Stimulated activated CD4-positive, alpha-beta T cell treated with anti-CD3 and anti-CD28 coated beads, Interleukin-12 subunit alpha, Interleukin-12 subunit beta, amount 100 ng/mL, for 48 hours (primary cell): ENCODE measurements around the gene LRRC25.

ENCODE experiments used
- DNase-seq, 3 donors: peaks; one replicate each; pipeline ENCODE4 v3.0.0-alpha.2; 2020; ENCODE audit warnings: low read depth in 2 of 3, low spot score in 1 of 3

LRRC25 gene

GRCh38 chr19:18435842-18436670 lies 38.6 kb upstream of the LRRC25 start:
- no peak for DNase-seq

- DNase-seq, result no peak
These were observed 37.9 kb upstream of the LRRC25 start for GRCh38 chr19:18435178-18435841.

- DNase-seq, result no peak
These were observed 37.2 kb upstream of the LRRC25 start for GRCh38 chr19:18434411-18435175.

GRCh38 chr19:18433735-18434398 lies 36.4 kb upstream of the LRRC25 start:
- no peak for DNase-seq

GRCh38 chr19:18433015-18433691 lies 35.7 kb upstream of the LRRC25 start:
- DNase-seq, result no peak

- no peak for DNase-seq
These were observed 35.0 kb upstream of the LRRC25 start for GRCh38 chr19:18432275-18433014.

- DNase-seq, result no peak
These were observed 34.2 kb upstream of the LRRC25 start for GRCh38 chr19:18431351-18432197.

- DNase-seq, result no peak
These were observed 33.2 kb upstream of the LRRC25 start for GRCh38 chr19:18430417-18431144.

GRCh38 chr19:18429717-18430416 lies 32.4 kb upstream of the LRRC25 start:
- no peak for DNase-seq

- DNase-seq, result peak in 1 of 3 donors; percentile 70
These were observed 31.6 kb upstream of the LRRC25 start for GRCh38 chr19:18428787-18429674.

- no peak for DNase-seq
These were observed 30.9 kb upstream of the LRRC25 start for GRCh38 chr19:18428173-18428786.

GRCh38 chr19:18427743-18428113 lies 30.3 kb upstream of the LRRC25 start:
- DNase-seq, result no peak

- DNase-seq, result no peak
These were observed 29.8 kb upstream of the LRRC25 start for GRCh38 chr19:18427080-18427742.

- DNase-seq, result no peak
These were observed 29.0 kb upstream of the LRRC25 start for GRCh38 chr19:18426416-18426767.

- DNase-seq, result no peak
These were observed 28.3 kb upstream of the LRRC25 start for GRCh38 chr19:18425515-18426415.
